ENCODE measurements around the gene TARBP2. TPM values are rescaled to one million over a fixed set of nuclear protein-coding genes. Genes with fewer than 3 reads are reported as not detected.

TARBP2 gene
- total RNA-seq, 1 donor from 2014 or later, result 51.9 TPM

GRCh38 chr12:53456654-53457366, 44.3 kb upstream of the TARBP2 start:
- no peak overlapping the region for H3K4me3 ChIP-seq (ENCODE audit: low read depth, low read length)
- no peak for TF ChIP-seq CTCF (conservative IDR thresholded peaks at IDR 0.05; ENCODE audit: low read depth, low read length)

DNA sequence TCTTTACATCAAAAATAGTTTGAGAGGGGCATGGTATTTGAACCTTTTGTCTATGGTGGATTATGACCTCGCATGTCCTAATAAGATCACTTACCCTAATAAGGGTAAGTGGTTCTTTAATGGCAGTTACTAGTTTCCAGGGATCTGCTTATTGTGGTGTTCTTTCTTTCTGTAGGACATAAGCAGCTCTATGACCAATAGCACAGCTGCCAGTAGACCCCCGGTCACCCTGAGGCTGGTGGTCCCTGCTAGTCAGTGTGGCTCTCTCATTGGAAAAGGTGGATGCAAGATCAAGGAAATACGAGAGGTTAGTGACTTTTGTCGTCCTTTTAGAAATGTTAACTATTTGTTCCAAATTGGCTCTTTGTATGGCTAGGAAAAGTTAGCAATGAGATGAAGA, 42.0 kb upstream of the TARBP2 start:
- no peak for DNase-seq (ENCODE audit: low read depth)
- TF ChIP-seq CTCF (conservative IDR thresholded peaks at IDR 0.05; ENCODE audit: low read depth, low read length), result no peak
- H3K4me3 ChIP-seq (ENCODE audit: low read depth, low read length), result no peak overlapping the region

More at GRCh38 chr12:53456654-53457366, 44.3 kb upstream of the TARBP2 start:
- DNase-seq (ENCODE audit: low read depth), result no peak

DNA sequence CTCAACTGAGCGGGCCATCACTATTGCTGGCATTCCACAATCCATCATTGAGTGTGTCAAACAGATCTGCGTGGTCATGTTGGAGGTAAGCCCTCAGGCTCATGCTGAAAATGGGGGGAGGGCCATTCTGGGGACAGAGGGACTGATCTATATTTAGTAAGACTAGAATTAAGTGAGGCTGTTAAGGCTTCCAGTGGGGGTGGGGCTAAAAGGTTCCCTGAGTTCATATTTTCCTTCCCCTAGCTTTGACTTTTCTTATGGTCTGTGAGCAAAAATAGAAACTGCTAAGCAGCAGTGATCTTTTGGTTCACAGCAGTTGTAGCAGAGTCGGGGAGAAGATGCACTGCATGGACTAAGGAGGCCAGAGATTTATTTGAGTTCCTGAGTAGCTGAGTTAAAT, 40.0 kb upstream of the TARBP2 start:
- H3K4me3 ChIP-seq (ENCODE audit: low read depth, low read length), result no peak overlapping the region
- no peak for DNase-seq (ENCODE audit: low read depth)
- TF ChIP-seq CTCF (conservative IDR thresholded peaks at IDR 0.05; ENCODE audit: low read depth, low read length), result no peak

- DNase-seq (ENCODE audit: low read depth), result no peak
- TF ChIP-seq CTCF (conservative IDR thresholded peaks at IDR 0.05; ENCODE audit: low read depth, low read length), result no peak
- no peak overlapping the region for H3K4me3 ChIP-seq (ENCODE audit: low read depth, low read length)
Observed at GRCh38 chr12:53461591-53461990, 39.5 kb upstream of the TARBP2 start.

DNA sequence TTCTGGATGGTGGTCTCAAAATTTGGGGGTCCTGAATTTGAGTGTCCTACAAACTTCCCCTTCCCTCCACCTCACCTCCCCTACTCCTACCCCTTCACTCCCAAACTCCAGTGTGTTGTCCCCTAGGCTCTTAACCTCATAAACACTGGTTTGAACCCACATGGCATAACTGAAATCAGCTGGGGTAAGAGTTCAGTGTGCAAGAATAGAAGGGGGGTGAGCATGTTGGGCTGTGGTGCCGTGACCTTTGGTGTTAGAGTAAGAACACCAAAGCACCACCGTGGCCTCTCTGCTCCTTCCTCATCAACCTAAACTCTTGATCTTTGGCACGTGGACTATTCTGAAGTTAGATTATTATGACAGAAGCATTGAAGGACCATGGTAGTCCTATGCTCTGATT, 38.1 kb upstream of the TARBP2 start:
- no peak for TF ChIP-seq CTCF (conservative IDR thresholded peaks at IDR 0.05; ENCODE audit: low read depth, low read length)
- no peak for DNase-seq (ENCODE audit: low read depth)
- no peak overlapping the region for H3K4me3 ChIP-seq (ENCODE audit: low read depth, low read length)

- no peak for TF ChIP-seq CTCF (conservative IDR thresholded peaks at IDR 0.05; ENCODE audit: low read depth, low read length)
- no peak for DNase-seq (ENCODE audit: low read depth)
- no peak overlapping the region for H3K4me3 ChIP-seq (ENCODE audit: low read depth, low read length)
Observed at GRCh38 chr12:53463802-53464560, 37.1 kb upstream of the TARBP2 start.
